ENCODE results near the gene FSTL5.

The FSTL5 gene

DNA sequence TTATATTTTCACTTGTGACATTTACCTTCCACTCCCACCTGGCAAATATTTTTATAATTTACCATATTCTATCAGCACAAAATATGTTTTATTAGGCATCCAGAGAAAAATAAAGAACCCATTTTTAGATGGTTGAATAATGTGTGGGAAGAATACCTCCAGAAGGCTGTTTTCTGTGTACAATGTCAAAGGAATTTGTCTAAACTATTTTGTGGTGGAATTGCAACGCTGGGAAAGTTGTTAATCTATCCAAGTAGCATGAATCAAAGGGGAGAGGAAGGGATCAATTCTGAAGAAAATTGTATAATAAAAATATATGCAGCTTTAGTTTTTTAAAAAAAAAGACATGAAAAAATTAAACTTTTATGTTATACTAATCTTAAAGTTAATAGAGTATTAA, 706.5 kb downstream of the FSTL5 start:
- DNase-seq (ENCODE audit: low read depth in 3 of 3), result no peak

DNA sequence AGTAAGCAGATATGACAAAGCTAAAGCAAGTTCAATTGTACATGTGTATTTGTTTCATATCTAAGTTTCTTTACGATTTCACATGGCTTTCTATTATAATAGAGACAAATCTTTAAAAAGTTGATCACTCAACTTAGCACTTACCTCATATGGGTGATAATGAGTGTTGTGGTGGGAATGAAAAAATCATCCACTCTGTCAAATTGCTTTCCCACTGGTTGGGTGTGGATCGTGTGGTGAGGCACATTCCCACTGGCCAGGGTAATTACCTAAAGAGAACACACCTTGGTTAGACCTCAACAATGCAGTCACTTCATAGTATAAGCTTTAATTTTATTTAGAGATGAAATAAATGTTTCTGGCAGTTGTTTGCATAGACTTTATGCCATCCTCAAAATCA, 708.9 kb downstream of the FSTL5 start:
- DNase-seq (ENCODE audit: low read depth in 3 of 3), result no peak

DNA sequence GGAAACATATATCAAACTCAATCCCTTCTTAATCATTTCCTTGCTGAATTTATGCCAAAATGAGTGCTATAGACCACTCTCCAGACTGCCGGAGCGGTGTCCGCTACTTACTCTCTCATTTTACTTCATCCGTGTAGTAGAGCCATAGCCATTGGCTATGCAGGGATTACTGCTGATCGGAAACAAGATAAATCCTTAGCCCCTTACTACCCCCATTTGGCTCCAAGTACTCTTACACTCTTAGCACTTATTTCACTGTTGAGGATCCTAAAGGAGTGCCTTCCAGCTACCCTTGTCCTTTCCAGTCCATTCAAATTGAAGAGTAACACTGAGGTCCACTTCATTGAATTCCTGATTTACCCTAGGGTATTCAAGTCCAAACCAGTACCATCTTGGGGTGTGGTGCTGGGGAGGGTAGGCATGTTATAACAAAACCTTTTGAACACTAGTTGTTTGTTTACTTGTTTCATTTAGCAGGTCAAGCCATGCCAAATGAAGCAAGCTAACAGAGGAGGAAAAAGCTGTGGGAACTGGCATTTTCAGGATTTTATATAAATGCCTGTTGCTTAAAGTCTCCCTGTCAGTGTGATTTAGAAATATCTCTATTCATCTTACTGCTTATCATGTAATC, 715.1 kb downstream of the FSTL5 start:
- no peak for DNase-seq (ENCODE audit: low read depth in 3 of 3)

DNA sequence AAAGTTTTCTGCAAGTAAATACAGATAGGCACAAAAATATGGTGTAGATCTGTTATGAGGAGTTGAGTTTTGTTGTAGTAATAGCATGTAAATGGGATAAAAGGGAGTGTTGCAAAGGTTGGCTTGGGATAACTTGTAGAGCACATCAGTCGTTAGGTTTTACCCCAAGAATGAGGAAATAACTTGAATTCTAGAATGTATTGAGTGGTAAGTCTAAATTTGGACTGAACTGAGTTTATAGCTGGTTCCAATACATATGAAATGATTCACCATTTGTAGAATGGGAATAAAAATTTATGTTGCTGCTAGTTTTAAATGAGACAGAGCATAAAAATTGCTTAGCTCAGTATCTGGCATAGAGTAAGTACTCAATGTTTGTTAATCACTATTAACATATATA, 719.2 kb downstream of the FSTL5 start:
- DNase-seq (ENCODE audit: low read depth in 3 of 3), result no peak

DNA sequence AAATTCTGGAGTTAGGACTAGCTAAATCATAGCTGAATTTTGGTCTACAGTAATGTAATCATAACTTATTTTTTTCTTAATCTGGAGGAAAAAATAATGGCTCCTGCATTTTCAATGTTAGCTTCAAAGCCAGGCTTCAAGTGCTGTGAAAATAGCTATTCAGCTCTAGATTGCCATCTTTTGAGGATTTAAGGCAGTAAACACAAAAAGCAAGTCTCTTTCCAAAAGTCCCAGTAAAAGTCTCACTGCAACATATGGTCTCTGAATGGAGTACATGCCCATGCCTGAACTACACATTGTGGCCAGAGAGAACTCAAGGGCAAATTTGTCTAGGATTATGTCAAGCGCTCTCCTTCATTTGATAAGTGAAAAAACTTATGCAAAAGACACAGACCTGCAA, 720.9 kb downstream of the FSTL5 start:
- no peak for DNase-seq (ENCODE audit: low read depth in 3 of 3)

DNA sequence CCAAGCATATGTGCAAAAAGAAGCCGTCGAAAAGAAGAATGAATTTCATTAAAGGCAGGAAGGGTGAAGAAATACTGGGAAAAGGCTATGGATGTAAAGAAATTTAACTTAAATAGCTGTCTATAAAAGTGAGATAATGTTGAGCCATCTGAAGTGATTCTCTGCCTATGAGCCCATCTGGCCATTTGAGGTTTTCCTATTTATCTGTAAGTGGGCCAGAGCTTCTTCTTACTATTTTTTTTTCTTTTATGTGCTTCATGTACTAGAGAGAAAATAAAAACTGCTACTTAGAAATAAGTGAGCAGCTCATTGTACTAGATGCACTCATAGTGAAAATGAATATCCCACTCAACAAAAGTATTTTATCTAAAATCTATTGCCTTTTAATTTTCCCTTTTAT, 725.7 kb downstream of the FSTL5 start:
- no peak for DNase-seq (ENCODE audit: low read depth in 3 of 3)

DNA sequence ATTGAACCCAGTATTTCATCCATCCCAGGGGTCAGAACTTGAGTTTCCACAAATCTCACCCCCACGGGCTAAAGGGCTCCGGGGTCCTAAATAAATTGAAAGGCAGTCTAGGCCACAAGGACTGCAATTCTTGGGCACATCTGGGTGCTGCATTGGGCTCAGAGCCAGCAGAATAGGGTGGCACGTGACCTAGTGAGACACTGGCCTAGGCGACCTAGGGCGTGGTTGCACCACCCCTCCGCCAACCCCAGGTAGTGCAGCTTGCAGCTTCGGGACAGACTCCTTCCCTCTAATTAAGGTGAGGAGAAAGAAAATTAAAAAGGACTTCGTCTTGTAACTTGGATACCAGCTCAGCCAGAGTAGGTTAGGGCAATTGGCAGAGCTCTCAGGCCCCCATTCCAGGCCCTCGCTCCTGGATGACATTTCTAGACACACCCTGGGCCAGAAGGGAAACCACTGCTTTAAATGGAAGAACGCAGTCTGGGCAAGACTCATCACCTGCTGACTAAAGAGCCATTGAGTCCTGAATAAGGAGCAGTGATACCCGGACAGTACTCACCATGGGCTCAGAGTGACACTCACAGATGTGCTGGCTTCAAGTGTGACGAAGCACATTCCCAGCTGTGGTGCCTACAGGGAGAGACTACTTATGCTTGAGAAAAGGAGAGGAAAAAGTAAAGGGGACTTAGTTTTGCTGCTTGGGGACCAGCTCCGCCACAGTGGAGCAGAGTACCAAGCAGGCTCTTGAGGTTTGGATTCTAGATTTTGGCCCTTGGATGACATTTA, 735.4 kb downstream of the FSTL5 start:
- no peak for DNase-seq (ENCODE audit: low read depth in 3 of 3)

DNA sequence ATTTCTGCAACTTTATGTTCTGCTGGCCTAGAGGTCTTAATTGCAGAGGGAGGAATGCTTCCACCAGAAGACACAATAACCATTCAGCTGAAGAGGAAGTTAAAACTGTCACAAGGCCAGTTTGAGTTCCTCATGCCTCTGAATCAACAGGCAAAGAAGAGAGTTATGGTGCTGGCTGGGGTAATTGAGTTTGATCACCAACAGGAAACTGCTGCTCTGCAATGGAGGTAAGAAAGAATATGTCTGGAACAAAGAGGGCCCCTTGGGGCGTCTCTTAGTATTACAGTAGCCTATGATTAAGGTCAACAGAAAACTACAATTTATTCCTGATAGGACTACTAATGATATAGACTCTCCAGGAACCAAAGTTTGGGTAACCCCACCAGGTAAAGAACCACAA, 744.0 kb downstream of the FSTL5 start:
- no peak for DNase-seq (ENCODE audit: low read depth in 3 of 3)

DNA sequence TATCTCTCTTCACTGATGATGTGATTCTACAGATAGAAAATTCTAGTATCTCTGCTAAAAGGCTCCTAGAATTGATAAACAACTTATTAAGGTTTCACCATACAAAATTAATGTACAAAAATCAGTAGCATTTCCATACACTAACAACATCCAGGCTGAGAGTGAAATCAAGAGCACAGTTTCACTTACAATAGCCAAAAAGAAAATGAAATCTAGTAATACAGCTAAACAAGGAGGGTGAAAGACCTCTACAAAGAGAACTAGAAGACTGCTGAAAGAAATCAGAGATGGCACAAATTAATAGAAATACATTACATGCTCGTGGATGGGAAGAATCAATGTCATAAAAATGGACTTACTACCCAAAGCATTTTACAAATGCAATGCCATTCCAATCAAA, 751.9 kb downstream of the FSTL5 start:
- no peak for DNase-seq (ENCODE audit: low read depth in 3 of 3)

DNA sequence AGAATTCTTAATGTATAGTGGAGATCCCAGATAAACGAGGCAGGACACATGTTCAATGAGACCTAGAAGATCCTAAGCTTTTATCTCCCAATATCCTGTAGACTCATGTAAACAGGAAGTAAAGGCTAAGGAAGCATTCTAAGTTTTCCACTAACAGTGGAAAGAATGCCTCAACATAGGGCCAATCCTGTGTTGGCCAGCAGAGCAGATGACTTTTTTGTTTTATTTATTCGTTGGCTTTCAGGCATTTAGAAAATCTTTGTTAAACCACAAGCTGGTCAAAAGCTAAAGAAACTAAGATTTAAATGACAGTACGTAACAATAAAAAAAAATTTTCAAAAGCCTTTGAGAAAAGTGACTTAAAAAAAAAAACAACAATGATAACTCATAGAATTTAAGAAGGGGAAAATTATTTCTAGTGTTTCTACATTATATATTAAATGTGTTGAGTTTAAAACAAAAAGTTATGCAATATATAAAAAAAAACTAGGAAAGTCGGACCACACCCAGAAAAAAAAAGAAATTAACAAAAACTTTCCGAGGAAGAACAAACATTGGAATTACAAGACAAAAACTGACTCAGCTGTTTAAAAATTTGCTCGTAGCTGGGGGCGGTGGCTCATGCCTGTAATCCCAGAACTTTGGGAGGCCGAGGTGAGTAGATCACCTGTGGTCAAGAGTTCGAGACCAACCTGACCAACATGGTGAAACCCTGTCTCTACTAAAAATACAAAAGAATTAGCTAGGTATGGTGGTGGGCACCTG, 759.3 kb downstream of the FSTL5 start:
- DNase-seq (ENCODE audit: low read depth in 3 of 3), result no peak

DNA sequence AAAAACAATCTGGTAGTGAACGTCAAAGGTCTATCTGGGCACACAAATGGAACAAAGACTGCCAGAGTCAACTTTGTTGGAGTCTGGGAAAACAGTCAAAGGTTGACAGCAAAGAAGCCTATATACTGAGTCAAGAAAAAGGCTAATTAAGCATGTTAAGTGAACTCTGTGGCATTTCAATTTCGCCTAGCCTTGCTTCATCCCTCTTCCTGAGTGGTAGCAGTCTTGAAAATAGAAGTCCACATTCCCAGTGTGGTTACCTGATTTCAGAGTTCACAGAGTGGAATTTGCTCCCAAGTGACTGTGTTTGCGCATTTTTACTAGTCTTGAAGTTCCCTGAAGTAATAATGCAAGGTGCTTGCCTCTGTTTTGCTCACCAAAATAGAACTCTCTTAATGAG, 760.0 kb downstream of the FSTL5 start:
- DNase-seq (ENCODE audit: low read depth in 3 of 3), result no peak

DNA sequence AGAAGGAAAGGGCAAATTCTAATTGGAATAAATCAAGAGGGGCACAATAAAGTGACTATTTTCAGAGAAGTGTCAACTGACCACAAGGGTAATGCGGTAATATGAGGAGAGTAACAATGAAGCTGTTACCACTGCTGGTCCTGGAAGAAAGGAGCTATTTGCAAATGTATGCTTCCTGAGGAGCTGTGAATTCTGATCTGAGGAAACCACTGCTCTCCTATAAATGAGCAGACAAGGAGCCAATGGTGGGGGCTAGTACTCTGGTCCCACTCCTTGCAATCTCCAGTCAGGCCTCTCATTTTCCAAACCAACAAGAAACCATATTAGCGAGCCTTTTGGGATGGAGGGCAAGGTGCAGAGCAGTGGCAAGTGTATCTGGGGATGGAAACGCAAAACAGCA, 770.2 kb downstream of the FSTL5 start:
- no peak for DNase-seq (ENCODE audit: low read depth in 3 of 3)

DNA sequence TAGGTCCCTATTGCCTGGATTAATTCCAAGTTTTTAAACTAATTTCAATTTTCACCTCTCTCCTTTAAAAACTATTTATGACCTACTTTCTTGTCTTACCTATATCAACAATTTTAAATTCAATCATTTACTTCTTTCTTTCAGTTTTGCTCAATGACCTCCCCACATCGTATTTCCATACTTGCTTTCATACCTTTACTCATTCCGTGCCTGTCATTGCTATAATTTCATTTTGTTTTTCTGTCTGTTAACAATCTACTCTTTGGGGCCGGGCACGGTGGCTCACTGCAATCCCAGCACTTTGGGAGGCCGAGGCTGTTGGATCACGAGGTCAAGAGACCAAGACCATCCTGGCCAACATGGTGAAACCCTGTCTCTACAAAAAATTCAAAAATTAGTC, 781.1 kb downstream of the FSTL5 start:
- DNase-seq (ENCODE audit: low read depth in 3 of 3), result no peak

DNA sequence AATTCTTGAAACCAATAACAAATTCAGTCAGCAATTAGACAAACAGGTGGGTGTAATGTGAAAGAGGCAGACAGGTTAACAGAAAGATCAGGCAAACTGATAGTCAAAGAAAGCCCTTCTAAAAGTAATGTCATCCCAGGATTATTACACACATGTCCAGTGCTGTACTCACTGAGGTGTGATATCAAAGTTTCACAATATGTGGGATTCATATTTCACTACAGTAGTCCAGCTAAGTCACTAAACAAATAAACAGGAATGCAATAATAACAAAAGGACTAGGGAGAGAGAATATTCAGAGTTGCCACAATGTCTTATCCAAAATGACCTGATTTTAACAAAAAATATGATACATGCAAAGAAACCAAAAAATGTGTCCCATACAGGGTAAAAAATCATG, 787.5 kb downstream of the FSTL5 start:
- DNase-seq (ENCODE audit: low read depth in 3 of 3), result no peak

DNA sequence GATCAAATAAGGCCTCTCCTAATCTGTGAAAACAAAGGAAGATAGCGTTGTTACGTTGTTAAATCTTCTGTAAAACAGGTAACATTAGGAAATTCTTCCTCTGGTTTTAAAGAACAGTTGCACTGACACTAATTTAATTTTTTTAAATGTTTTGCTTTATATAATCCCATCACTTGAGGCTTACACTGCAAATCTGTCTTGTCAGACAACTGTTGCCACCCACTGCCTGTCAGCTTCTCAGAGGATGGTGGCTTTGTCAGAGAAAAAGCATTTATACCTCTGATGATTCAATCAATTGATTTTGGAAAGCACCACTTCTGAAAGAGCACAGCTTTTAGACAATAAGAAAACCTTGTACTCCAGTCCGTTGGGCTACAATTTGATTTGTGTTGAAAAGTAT, 799.1 kb downstream of the FSTL5 start:
- DNase-seq (ENCODE audit: low read depth in 3 of 3), result no peak

DNA sequence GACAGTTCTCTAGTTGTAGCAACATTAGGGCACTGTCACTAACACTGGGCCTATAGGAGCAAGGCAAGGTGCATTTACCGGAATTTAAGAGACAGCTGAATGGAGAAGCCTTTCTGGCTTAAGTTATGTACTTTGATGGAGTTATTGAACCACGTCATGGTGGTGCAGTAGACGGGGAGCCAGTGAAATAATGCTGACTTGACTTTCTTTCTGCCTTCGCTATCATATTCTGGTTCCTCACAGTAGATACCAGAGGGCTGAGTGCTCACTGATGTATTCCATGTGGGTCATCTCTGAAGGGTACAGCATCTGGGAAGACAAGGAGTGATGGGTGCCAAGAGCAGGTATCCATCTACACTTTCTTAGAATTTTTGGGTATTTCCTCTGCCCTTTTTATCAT, 802.8 kb downstream of the FSTL5 start:
- DNase-seq (ENCODE audit: low read depth in 3 of 3), result no peak

DNA sequence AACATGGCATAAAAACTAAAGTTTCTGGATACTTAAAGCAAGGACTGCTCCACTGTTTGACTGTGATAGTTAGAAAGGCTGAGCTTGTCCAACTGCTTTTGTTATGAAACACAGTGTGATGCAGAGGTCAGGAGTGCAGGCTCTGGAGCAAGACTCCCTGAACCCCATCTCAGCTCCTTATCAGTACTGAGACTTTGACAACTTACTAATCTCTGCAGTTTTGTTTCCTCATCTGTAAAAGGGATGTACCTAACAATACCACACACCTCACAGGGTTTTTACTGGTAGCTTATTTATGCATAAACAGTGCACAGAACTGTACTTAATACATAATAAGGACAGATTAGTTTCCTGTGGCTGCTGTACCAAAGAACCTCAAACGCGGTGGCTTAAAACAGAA, 804.3 kb downstream of the FSTL5 start:
- DNase-seq (ENCODE audit: low read depth in 3 of 3), result no peak

DNA sequence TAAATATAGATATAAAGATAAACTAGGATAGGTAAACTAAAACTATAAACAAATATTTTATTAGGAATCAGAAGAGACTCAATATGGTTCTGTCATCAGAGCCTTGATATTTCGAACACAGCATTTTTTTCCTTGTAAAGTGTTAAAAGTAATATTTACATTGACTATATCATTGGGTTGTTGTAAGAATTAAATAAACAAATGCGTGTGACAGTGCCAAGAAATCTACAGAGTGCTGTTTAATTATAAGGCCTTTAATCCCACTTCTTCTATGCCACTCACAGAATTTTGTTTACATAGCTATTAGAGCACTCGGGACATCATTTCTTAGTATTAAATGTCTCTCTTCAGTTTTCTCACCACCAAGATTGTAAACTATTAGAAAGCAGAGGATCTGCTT, 807.4 kb downstream of the FSTL5 start:
- no peak for DNase-seq (ENCODE audit: low read depth in 3 of 3)

DNA sequence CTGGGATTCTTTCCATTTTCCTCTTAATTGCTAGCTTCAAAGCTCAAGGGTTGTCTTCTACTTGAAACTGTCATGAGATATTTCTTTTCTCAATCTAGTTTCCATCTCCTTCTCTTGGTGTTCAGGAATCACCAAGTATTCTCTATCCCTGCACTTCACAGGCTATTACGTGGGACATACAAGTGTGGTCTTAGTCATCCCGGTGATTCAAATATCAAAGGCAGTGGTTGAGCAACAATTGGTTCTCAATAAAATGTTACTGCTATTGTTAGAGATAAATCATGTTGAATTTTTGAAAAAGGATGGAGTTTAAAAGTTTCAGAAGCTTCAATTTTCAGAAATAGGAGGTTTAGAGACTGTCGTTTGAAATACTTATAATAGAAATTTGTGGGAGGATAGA, 812.9 kb downstream of the FSTL5 start:
- no peak for DNase-seq (ENCODE audit: low read depth in 3 of 3)

DNA sequence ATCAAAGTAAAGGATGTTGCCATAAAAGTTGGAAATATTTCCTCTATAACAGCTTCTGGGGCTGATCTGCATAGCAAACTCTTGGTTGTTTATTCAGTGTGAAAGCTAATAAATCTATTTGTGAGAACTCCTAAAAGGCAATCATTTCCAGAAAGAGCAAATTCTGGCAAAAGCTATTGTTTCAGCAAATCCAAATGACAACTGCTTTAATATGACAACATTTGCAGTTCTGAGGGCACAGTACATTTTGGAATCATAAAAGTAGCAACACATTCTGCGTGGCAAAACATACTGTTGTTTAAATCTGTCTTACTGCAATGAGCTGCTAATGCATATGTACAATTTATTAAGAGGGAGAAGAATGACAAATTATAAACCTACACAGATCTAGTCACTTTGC, 818.1 kb downstream of the FSTL5 start:
- no peak for DNase-seq (ENCODE audit: low read depth in 3 of 3)

DNA sequence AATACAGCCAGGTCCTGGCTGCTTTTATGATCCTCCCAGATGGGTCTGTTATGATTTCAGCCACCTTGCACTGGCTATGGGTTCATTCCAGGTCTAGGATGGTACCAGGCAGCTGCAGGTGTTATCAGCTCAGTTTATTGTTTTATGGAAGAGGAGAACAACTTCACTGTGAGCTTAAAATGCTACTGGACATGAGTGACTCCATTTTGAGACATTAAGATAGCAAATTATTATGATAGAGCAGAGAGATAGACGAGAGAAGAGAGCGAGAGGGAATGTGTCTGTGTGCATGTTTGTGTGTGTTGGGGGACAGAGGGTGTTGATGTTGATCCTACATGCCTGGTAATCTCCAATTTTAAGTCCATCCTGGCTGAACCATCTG, 820.2 kb downstream of the FSTL5 start:
- no peak for DNase-seq (ENCODE audit: low read depth in 3 of 3)

DNA sequence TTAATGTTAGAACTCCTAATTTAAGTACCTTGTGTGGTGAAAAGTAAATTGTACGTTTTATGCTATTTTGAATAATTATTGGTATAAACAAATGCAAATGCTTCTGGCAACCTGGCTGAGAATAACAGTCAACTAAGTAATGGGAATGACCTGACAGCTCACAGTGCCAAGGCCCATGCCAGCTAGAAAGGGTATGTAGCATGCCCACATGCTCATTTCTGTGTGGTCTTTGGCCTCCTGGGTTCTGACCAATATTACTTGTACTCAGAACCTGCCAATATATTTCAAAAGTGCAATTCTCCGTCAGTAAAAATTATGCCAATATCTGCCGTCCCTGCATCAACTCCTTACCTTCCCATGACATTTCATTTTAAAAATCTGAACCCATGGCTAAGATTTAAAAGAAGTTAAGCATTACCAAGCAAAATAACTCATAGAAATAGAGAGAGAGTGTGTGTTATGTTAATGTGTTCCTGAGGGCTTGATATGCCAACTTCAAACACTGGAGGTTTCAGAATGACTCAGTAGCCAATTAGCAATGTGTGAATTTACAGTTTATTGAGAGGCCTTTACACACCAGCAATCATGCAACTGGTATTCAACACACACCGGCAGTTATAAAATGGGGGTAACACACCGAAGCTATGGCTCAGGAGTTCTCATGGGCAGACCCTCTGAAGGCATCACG, 820.8 kb downstream of the FSTL5 start:
- no peak for DNase-seq (ENCODE audit: low read depth in 3 of 3)

DNA sequence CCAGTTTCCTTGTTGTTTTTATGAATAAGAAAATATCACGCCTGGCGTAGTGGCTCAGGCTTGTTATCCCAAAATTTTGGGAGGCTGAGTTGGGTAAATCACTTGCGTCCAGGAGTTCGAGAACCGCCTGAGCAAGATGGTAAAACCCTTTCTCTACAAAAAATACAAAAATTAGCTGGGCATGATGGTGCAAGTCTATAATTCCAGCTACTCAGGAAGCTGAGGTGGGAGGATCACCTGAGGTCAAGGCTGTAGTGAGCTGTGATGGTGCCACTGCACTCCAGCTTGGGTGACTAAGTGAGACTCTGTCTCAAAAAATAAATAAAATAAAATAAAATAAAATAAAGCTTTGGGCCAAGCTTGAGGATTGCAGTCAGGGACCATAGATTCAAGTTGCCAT, 827.2 kb downstream of the FSTL5 start:
- DNase-seq (ENCODE audit: low read depth in 3 of 3), result no peak
